CD4-positive, alpha-beta T cell treated with Interferon gamma for 1 hour (primary cell): ENCODE data around the gene UCK2.

Source experiments
- DNase-seq: peaks from one replicate; pipeline ENCODE4 v3.0.0-alpha.2; 2020

UCK2 gene

DNA sequence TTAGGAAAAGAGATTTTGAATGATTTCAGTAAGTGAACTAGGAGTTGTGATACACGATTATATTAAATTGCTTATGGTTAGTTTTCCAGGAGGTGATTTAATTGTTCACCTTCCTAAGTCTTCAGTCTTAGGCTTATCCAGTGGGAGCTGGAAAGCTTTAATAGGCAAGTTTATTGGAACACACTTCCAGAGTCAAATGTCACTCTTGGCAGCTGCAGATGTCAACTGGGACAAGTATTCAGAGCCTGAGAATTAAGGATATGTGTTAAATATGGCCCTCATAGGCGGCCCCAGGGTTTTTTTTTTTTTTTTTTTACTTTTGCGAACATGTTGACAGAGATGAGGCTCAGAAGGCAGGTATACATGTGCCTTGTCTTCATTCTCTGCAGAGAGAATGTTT lies 29.2 kb downstream of the UCK2 start:
- DNase-seq: no peak

DNA sequence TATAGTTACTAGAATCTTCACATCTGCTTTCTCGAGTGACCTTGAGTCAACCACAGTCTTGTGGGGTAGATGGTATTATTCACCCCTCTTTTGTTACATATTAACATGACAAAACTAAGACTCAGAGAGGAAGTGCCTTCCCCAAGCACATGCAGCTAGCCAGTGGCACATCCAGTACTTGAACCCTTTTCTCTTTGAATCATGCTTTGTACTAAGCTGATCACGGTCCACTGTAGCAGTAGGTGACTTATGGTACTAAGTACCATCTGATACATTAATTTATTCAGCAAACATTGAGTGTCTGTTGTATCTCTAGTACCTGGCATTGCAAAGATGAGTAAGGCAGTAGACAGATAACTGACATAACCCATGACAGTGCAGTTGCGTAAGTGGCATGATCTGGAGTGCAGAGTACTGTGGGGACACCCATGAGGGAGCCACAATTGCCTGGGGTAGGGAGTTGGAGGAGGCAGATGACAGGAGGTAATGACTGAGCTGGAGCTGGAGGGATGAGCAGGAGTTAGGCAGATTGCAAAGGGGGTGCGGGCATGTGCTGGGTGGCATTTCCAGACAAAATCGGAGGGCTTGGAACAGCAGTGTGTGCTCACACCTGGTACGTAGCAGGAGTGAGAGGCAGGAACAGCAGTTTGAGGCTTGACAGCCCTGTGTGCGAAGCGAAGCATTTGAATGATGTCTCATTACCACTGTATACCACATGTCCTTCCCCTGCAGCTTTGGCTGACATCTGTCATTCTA lies 29.8 kb downstream of the UCK2 start:
- no peak for DNase-seq

DNA sequence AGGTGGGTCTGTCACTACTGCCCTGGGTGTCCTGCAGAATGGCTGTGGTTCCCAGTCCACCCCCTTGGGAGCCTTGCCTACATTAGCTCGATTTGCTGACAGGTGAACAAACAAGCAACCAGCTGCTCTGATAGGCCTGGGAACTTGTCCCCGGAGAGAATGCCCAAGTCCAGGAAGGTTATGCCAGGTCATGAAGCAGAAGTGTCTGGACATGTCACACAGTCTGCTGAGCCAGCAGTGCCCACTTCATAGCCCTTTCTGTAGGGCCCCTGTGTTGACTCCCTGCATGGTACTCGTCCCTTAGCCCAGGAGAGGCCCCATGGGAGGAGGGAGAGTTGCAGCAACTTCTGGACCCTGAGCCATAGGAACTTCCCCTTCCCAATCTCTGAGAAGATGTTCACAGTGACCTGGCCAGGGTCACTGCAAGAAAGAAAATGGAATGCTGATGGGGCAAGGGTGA lies 31.0 kb downstream of the UCK2 start:
- no peak for DNase-seq

DNA sequence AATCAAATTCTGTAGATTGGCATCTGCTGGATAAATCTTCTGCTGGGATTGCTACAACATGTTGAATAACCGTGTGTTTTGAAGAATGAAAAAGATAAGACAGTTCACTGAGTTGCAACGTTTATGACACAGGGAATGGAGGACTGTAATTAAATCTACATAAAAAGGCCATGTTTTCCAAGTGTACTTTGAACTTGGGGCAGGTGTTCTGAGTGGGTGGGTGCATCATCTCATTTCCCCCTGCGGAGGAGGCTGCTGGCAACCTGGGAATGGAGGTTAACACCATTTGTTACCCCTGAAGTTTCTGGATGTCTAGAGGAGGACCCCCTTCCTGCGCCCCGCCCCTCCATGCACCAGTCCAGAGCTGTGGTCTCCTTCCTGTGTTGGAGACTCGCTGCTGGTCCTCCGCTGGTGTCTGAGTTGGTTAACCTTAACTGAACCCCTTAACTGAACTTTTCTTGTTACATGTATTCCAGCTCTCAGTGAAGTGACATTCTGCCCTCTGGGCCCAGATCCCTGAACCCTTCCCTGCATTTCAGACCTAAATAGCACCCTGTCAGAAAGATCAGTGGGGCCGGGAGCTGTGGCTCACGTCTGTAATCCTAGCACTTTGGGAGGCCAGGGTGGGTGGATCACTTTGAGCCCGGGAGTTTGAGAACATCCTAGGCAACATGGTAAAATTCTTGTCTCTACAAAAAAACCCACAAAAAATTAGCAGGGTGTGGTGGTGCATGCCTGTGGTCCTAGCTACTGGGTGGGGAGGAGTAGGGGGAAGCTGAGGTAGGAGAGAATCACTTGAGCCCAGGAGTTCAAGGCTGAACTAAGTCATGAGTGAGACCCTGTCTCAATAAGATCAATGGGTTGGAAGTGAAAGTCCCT lies 31.8 kb downstream of the UCK2 start:
- DNase-seq: no peak

DNA sequence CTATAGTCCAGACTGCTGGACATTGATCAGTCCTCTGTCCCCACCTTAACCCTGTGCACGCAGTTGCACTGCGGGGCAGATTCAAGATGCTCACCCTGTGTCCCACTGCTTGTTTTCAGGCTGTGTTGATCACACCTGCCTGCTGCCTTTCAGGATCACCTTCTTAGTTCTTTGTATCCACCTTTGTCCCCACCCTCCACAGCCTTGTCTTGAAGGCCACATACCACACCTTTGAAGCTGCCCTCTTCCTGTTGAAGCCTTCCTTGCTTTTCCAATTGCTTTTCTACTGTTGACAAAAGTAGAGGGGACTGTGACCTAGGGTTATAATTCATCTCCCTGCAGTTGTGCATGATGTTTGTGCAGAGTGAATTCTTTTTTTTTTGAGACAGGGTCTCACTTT lies 32.7 kb downstream of the UCK2 start:
- DNase-seq: no peak

DNA sequence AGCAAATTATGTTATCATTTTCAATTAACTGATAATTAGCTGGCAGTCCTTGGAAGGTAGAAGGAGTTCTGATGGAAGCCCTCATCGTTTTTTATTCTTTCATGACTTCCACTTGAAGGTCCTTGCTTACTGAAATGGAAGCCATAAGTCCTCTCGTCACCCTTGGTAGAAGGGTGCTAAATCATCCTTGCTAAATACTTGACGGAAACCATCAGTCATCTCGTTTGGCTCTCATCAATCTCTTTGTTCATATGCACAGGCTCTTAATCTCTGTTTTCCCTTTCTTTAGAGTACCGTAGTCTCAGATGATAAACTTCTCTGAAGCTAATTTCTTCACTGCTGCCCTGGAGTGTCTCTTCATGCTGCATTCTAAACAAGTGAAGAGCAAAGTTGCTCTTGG lies 34.5 kb downstream of the UCK2 start:
- no peak for DNase-seq

DNA sequence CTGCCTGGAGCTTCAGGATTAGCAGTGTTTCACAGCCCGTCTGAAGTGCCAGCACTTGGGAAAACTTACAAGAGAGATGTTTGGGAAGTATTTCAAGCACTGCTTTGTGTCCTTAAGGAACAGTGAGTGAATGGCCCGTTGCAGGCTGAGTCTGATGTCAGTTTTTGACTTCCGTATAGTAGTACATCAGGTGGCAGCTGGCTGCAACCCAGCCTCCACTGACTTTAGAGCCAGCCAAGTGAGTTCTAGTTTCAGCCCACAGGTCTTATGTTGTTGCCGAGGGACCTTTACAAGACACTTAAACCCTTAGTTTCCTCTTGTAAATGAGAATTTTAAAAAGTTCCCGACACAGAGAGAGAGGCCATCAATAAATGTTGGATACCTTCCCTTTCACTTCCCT lies 35.0 kb downstream of the UCK2 start:
- DNase-seq: no peak

DNA sequence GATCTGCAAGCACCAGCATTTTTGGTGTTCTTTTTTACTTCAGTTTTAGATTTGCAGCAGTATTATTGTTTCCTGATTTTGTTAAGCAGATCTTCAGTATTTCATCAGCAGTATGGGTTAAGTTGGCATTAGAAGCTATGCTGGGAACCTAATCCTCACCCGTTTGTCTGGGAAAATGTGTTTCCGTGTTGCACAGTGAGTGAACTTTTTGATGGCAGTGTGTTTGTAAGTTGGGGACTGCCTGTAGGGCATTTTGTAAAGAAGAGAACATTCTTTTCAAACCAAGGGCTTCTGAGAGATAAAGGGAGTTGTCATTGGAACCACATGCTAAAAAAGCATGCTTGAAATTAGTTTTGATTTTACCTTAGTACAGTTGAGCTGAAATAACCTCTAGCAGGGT lies 35.9 kb downstream of the UCK2 start:
- DNase-seq: no peak

DNA sequence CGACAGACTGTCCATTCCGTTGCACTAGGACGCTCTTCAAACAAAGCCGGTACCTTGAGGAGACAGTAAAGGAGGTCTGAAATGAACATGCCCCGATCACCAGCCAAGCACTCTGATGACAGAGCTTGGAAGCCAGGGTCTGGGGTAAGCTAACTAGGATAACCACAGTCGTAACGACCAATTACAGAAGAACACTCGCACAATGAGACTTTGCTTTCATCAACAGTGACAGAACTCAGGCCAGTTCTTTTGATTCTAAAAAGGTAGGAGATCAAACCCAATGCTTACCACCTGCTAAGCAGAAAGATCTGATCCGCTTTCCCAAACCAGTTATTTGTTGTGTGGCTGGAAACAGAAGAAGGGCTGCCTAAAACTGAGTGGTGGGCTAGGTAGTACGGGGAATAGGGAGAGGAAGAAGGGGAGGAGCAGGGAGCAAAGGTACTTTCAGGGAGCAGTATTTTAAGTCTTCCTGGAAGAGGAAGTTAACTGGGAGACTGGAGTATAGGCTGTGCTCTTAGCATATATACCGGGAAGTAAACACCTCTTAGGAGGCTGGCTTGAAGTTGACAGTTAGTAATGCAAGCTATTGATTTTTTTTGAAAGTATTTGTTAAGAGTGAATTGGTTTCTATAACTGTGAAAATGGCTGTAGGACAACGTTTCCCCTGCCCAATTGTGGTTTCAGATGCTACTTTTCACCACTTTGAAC lies 38.4 kb downstream of the UCK2 start:
- DNase-seq: no peak

DNA sequence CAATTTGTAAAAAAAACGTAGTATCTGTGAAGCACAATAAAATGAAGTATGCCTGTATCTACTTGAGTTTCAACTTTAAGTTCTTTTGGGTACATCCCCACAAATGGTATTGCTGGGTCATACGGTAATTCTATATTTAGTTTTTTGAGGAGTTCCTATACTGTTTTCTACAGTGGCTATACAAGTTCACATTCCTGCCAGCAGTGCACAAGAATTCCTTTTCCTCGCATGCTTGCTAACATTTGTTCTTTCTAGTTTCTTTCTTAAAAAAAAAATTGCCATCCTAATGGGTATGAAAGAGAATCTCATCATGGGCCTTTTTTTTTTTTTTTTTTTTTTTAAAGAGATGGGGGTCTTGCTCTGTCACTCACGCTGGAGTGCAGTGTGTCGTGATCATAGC lies 41.9 kb downstream of the UCK2 start:
- DNase-seq: no peak

DNA sequence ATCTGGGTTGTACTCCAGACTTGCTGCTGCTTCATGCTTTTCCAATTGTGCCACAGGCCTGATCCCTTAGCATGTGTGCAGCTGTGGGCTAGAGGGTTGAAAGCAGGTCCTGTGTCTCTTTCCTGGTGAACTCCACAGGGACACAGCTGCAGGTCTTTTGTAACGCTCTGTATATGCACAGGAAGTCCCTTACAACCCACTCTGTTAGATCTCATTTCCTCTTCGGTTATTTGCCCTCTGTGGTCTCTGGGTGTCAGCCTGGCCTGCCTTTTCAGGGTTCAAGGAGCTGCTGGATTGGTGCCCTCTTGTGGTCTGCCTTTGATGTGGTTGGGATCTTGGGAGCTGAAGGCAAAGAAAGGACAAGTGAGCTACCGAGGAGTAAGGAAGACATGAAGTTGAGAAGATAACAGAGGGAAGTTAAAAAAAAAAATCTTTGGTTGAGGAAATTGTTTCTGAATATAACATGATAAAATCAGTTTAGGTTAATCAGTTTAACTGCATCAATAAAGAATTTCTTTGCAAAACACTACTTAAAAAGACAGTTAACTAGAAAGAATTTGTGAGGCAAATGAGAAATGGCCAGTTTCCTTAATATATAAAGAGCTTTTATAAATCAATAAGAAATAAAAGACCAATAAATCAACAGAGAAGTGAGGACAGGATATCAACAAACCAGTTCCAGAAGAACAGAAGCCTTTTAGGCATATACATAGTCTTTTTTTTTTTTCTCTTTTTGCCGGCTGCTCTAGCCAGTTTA lies 44.1 kb downstream of the UCK2 start:
- DNase-seq: peak; percentile 59

DNA sequence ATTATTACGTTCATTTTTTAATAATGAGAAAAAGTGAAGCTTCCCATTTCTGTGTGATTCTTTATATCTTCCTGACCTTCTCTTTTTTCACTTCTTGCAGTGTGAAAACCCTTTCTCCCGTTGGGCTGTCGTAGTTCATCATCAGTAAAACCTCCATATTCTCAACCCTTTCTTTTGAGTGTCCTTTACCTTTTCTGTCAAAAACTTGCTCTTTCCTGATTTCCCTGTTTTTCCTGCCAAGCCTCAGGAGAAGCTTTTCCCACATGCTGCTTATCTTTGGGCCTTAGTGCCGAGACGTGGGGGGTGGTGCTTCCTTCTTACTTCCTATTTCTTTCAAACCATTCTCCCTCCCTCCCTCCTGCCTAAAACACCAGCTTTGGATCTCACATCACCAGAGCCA lies 46.1 kb downstream of the UCK2 start:
- no peak for DNase-seq

DNA sequence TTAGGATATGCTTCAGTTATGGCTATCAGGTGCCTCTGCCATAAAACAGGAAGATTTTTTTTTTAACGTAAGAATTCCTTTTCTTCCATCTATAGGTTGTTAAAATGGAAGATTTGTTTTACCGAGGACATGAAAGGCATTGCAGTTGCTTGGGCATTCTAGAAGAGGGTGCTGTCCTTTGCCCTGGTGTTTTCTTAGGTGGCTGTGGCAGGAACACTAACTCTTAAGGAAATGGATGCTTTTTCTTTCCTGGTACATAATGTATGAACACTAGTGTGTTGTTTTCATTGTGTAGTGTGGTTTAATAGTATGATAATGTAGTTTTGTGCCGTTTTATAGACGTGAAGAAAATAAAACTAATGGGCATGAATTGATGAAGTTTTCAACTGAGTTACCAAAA lies 47.2 kb downstream of the UCK2 start:
- DNase-seq: no peak

DNA sequence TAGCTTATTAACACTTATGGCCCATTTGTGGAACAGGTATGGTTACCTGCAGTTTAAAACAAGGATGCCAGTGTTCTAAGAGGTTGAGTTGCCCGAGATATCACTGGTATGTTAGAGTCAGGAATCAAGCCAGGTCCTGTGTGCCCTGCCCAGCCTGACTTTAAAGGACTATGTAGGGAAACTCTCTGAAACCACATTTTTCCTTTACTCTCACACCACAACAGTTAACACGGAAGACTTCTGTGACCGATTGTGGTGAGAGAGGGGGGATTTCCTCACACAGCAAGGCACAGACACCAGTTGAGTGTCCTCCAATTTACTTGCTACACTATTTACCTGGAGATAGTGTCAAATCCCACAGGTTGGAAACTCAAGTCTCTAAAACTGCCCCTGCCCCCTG lies 47.8 kb downstream of the UCK2 start:
- no peak for DNase-seq

DNA sequence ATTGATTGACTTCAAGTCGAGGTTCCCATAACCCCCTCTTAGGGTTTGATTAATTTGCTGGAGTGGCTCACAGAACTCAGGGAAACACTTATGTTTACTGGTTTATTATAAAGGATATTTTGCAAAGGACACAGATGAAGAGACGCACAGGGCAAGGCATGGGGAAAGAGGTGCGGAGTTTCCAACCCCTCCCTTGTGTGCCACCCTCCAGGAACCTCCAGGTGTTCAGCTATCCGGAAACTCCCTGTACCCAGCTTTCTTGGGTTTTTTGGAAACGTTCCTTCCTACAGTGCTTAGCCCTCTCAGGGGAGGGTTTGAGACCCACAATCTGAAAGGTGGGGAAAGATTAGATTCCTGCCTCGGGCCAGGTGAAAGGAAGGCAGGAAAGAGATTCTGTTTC lies 48.2 kb downstream of the UCK2 start:
- no peak for DNase-seq

DNA sequence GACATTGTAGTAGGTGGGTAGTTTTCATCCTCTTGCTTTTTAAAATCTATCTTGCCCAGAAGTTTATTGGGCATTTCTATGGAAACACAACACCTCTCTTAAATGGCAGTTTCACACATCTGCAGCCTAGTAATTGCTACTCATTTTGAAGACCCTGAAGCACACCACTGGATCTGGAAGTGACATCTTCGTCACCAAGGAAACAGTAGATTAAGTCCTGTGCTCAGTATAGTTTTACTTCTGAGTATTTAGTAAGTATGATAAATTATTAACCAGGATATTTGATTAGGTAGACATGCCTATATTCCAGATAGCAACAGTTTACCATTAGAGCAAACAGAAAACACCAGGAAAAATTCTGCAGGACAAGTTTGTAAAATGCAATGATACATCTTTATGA lies 48.7 kb downstream of the UCK2 start:
- no peak for DNase-seq

DNA sequence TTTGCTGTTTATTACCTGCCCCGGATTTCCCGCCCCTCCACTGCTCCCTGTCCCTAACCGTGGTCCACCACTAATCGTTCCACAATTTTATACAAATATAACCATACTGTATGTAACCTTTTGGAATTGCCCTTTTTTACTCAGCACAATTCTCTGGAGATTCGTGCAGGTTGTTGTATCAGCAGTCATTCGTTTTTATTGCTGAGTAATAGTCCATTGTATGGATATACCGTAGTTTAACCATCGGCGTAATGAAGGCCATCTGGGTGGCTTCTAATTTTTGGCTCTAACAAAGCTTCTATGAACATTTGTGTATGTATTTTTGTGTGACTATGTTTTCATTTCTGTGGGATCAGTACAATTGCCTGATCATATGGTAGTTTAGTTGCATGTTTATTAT lies 50.0 kb downstream of the UCK2 start:
- no peak for DNase-seq

DNA sequence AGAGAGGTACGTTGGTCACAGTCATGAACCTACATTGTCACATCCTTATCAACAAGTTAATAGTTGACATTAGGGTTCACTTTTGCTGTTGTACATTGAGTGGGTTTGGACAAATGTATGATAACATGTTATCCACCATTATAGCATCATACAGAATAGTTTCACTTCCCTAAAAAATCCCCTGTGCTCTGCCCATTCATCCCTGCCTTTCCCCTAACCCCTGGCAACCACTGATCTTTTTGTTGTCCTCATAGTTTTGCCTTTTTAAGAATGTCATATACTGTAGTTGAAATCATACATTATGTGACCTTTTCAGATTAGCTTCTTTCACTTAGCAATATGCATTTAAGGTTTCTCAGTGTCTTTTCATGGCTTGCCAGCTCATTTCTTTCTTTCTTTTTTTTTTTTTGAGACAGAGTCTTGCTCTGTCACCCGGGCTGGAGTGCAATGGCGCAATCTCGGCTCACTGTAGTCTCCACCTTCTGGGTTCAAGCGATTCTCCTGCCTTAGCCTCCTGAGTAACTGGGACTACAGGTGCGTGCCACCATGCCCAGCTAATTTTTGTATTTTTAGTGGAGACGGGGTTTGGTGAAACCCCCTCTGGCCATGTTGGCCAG lies 50.6 kb downstream of the UCK2 start:
- no peak for DNase-seq

DNA sequence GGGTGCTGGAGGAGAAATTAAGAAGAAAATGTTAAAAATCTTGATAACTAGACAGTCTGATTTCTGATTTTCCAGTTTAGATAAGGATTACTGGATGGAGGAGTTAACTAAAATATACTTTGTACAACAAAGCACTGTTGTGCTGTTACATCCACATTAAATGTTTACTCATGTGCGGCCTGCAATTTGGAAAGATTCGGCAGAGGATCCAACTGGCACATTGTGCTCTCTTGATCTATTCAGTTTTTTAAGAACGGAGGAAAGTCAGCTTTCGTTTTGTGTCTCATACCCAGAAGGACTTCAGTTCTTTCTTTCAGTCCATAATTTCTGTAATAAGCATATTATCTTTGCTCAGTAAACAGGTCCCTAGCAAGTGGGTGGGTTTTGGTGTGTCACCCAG lies 52.5 kb downstream of the UCK2 start:
- DNase-seq: no peak

DNA sequence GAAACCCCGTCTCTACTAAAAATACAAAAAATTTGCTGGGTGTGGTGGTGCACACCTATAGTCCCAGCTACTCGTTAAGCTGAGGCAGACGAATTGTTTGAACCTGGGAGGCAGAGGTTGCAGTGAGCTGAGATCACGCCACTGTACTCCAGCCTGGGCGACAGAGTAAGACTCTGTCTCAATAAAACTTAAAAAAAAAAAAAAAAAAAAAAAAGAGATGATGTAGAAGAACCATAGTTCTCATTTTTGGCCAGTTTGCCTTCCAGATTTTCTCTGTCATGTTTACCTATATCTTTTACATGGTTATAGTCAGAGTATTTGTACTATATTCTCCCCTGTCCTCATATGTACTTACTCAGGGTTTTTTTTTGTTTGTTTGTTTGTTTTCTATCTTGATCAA lies 53.6 kb downstream of the UCK2 start:
- DNase-seq: no peak

DNA sequence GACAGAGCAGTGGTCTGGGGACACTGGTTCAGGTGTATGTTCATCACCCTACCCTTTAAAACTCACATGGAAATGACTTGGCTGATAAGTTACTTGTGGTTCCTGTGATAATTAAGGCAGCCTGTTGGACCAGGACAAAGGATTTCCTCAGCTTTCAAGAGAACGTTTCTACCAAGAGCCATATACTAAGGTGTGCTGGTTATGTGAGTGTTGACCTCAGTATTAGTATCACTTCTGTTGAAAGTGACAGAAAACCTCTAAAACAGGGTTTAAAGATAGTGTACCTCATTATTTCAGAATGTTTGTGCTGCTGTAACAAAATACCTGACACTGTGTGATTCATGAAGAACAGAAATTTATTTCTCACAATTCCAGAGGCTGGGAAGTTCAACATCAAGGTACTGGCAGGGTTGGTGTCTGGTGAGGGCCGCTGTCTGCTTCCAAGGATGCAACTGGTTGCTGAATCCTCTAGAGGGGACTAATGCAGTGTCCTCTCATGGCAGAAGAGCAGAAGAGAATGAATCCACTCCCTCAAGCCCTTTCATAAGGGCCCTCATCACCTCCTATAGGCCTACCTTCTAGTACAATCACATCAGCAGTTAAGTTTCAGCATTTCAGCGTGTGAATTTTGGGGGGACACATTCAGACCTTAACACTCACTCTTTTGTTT lies 54.9 kb downstream of the UCK2 start:
- no peak for DNase-seq

DNA sequence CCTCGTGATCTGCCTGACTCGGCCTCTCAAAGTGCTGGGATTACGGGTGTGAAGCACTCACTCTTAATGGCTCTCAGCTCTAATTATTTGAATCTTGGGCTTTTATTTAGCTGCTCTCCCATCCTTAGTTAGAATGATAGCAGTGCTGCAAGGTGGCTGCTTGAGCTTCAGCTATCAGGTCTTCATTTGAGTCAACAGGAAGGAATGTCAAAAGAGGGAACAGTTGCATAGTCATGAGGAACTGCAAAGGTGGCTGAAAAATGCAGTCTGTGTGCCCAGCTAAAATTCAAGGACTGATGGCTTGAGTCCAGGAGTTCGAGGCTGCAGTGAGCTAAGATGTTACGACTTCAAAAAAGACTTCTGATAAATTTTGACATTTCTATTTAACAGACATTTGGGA lies 55.6 kb downstream of the UCK2 start:
- no peak for DNase-seq
